RPMI7951 (cell line): Measurements from ENCODE around the gene FGF5. TPM values are rescaled to one million over a fixed set of nuclear protein-coding genes. Genes with fewer than 3 reads are reported as not detected.
"Not testable (repeated sequence)": the region's sequence is repeated elsewhere in the genome, so short reads cannot be mapped to it uniquely, and the experiment has no call there.

Source experiments
- DNase-seq: peaks from one replicate; pipeline ENCODE4 v3.0.0-alpha.2; 2012; ENCODE audit warnings: low read depth
- total RNA-seq: library from RNA; depleted of rRNA; stranded (reverse); fragments of >200 nt; shearing (Covaris generic); gene quantifications from 2 replicates; pipeline ENCODE4 v1.2.3, GENCODE V29; 2014

FGF5 gene
- total RNA-seq, 1 experiment from 2014 or later = 5.4 TPM

DNA sequence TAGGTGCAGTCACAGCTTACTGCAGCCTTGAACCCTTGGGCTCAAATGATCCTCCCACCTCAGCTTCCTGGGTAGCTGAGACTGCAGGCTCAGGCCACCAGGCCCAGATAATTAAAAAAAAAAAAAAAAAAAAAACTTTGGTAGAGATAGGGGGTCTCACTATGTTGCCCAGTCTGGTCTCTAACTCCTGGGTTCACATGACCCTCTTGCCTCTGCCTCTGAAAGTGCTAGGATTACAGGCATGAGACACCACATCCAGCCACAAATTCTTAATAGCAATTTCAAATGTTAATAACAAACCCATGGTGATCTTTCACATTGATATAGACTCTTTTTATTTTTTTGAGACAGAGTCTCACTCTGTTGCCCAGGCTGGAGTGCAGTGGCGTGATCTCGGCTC lies 12.3 kb upstream of the FGF5 start:
- DNase-seq = no peak

DNA sequence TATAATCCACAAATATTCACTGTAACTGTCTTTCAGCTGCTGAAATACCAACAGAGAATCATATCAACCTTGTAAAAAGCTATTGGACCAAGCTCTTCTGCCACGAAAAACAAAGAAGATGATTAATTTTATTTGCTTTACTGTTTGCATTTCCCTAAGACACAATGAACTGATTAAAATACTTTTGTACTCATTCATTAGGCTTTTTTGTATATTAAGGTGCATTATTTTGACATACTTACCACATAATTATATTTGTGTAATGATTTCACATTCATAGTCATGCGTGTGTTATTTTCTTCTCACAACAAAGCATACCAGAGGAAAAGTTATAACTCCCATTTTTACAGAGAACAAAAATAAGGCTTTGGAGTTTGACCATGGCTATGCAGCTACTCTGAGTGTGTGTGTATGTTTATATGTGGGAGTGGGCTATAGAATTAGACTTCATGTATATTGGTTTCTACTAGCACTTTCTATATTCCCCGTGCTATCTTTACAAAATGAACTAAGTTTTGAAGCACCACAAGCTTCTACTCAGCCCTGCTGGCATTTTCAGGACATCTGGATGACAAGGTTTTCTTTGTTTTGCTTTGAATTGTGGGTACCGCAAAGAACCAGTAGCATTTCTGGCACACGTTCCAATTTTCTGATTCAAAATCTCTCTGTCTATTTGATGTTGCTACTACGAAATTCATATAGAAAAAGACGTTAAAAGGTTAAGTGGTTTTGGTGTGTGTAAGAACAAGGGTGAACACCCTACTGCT lies 11.0 kb upstream of the FGF5 start:
- DNase-seq = peak; percentile 50

DNA sequence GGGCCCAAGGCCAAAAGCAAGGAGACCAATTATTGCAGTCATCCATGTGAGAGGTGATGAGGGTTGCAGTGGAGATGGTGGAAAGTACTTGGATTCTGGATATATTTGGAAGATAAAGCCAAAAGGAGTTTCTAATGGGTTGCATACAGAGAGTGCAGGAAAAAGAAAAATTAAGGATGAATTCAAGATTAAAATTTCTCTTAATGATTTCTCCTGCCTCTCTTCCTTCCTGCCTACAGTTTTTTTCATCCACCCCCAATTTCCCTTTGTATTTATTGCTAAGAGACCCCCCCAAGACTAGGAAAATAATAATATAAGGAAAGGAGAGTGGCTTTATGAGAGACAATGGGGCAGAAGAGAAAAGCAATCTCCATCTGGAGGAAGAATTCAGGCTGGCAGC lies 8.6 kb upstream of the FGF5 start:
- no peak for DNase-seq

DNA sequence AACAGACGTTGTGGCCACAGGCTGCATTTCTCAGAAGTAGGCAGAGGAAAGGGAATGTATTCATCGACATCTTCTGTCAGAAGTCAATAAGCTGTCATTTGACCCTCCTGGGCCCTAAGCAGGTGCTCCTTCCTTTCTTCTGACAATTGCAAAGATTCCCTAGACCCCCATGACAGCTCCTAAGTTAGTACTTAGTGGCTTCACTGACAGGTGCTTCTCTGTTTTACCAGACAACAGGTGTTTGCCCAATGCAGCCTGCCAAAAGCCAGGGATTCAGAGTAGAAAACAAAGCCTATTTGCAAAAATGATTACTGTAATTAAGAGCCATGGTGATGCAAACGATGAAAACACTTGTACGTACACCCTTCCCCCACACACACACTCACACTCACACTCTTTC lies 7.5 kb upstream of the FGF5 start:
- no peak for DNase-seq

DNA sequence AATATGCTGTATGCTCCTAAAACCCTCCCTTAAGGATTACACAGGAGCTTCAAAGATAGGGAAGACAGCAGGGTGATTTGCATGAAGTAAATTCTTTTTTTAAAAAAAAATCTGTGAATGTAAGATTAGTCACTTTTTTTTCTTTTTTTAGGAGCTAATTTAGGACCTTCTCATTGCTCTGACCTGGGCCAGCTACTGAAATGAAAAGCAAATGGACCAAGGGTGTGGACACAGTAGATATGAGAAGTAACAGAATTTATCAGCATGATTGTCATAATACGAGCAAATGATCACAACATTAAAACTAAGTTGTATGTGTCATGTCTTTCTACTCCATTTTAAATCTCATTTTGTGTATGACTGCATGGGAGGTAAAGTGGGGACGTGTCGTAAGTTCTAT lies 6.6 kb upstream of the FGF5 start:
- no peak for DNase-seq

DNA sequence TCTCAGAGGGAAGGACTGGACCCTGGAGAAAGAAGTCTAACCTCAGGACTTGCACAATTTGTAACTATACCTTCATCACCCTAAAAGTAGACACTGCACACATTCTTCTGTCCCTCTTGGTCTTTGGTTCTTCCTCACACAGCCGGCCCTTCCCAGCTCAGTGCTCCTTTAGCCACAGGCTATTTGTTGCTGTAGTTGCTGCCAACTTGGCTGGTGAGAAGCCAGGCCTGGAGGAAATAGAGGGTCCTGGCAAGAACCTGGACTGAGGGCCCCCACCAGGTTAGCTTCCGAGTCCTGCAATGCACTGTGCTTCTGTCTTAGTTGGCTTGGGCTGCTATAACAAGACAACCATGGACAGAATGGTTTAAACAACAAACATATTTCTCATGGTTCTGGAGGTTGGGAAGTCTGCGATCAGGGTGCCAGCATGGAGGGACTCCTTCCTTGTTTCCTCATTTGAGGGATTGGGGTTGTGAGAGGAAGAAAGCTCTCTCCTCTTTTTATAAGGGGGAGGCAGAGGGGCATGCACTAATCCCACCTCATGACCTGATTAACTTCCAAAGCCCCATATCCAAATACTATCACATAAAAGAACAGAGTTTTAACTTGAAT lies 4.4 kb upstream of the FGF5 start:
- no peak for DNase-seq

DNA sequence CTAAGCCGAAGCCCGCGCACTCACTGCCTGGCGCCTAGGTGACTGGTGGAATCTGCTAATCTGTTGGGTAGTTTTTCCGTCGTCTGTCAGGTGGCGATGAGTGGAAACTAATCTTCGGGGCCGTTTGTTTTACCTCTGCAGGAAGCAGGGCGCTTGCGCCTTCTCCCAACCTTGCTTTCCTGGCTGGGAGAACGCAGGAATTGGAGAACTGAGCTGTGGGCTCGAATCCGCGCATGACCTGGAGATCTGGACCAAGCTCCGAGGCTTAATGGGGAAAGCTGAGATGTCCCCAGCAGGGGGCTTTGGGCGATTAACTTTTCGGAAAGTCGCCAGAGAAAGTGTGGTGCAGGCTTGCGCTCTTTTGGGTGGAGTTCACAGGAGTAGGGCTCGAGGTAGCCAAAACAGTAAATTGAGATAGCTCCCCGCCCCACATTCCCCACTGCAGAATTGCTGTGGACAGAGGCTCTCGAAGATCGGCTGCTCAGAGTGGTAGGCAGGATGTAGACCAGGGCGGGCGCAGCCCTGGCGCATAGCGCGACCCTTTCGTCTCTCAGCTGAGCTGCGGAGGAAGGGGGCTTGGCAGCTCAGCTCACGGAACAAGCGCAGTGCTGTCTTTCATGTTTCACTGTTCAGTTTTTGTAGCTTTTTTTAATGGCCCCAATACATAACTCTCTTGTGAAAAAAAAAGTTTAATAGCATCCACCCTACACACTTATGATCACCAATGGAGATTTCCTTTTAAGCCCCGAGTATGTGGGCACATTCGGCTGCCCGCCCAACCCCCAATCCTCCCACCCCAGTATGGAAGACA lies 2.7 kb upstream of the FGF5 start:
- no peak for DNase-seq

DNA sequence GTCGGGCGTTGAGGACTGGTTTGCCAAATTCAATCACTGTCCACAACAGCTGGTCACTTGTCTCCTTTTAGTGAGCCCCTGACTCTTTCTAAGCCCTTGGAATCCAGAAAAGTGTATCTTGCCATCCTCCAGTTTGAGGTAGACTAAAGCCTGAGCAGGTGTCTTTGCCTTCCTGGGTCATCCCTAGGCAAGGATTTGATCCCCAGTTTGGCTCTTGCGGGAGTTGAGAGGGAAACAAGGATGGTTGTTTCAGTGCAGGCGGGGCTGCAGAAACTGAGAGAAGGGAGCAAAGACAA lies 2.2 kb upstream of the FGF5 start:
- DNase-seq = no peak

DNA sequence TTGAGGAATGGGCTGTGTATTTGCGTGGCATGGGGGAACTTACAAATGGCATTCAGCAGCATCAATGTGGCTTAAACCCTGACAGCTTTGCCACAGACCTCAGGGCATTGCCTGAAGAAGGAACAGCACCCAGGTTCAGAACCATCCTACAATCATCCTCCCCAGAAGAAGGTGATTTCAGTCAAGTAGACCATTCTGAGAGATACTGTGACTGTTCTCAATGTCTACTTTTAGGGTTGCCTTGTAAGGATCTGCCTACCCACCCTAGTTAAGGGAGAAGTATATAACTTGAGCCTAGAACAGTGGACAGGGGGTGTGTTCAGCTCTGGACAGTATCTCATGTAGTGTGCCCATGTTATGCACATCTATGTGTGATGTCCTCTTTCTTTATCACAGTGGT lies 1.6 kb upstream of the FGF5 start:
- no peak for DNase-seq

DNA sequence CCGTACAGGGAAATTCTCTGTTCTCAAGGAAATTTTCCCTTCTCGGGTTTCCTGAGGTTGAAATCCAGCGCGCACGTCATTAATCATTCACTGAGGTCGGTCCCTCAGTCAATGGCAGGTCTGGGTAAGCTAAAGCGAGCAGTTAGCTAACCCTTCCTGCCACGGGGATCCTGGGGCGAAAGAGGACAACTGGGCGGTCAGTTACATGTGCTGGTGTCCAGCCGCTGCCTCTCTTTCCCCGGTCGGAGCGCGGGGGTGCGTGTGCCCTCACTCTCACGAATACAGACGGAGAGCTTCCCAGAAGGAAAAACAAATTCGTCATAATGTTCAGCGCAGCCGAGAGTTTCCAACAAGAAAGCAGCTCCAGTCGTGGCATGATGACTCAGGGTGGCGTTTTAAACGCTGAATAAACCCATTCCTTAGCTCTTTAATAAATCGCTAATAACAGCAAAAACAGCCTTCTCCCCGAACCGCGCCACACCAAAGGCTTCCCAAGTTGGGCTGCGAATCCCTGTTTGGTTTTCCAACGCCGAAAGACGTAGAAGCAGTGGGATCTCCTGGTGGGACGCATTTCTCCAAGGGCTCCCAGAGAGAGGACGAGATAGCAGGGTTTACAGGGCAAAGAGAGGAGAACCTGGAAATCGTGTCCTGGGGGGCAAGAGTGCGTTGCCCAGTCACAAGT lies 752 bp upstream of the FGF5 start:
- DNase-seq = peak; percentile 69

DNA sequence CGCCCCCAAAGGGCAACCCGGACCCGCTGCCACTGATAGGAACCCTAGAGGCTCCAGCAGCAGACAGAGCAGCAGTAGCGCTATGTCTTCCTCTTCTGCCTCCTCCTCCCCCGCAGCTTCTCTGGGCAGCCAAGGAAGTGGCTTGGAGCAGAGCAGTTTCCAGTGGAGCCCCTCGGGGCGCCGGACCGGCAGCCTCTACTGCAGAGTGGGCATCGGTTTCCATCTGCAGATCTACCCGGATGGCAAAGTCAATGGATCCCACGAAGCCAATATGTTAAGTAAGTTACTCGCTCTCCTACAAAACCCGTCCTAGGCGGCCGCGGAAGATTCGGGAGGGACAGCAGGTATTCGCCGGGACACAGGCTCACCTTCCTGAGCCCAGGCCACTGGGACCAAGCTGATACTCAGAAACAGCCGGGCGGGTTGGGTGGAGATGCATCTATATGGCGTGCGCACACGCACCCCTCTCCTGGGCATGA lies 477 bp downstream of the FGF5 start:
- peak; percentile 72 for DNase-seq

DNA sequence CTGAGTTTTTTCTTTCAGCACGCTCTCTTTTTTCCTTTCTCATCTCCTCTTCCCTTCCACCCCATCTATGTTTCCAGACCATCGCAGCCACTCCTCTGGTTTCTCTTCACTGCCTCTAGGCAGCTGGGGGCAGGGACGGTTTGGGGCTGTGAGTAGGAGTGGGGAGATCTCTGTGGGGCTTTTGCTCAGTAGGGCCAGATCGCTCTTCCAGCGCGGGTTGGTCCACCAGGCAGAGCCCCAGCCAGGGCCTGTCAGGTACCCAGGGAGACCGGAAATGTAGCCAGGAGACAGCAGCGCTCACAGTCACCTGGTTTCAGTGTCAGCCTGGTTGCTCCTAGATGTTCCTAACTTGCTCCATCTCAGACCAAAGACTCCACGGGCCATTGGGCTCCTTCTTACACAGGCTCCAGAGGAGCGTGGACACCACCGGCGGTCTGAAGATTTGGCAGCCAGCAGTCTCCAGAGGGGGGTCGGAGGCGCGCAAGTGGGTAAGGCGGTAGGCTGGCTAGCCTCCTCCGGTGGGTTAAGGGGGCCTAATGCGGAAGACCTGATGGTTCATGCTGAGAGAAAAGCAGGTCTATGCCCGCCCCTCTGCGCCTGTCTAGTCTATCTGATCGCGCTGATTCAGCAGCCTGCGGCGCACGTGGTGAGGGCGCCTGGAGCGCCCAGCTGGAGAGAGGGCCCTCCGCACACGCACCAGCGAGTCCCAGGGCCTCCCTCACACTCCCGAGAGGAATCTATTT lies 1.8 kb downstream of the FGF5 start:
- peak; percentile 63 for DNase-seq

DNA sequence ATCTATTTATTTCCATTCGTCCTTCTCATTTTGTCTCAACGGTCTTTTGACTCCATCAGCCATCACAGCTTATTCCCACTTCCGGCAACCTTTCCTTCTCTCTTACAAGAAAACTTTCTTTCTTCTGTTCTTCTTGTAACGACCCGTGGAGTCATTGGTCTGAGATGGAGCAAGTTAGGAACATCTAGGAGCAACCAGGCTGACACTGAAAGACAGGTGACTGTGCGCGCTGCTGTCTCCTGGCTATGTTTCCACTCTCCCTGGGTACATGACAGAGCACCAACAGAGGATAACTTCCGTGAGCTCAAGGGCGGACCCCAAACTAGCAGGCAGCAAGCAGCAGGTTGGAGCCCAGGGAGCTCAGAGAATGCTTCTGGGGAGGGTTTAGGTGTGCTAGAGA lies 2.5 kb downstream of the FGF5 start:
- no peak for DNase-seq

DNA sequence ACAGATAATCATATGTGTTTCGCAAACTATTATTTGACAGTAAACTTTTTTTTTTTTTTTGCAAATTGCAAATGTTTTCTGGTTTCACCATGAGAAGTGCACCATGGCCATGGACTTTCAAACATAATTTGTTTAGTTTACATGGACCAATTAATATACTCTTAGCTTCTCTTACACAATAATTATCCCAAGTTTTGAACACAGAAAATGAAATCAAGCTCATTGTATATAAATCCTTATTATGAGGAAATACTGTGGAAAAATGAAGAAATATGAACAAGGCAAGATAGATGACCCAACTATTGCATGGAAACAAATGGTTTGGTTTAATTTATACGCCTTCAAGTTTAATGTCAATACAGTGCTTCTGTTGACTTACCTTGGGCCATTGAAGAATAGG lies 3.9 kb downstream of the FGF5 start:
- no peak for DNase-seq

DNA sequence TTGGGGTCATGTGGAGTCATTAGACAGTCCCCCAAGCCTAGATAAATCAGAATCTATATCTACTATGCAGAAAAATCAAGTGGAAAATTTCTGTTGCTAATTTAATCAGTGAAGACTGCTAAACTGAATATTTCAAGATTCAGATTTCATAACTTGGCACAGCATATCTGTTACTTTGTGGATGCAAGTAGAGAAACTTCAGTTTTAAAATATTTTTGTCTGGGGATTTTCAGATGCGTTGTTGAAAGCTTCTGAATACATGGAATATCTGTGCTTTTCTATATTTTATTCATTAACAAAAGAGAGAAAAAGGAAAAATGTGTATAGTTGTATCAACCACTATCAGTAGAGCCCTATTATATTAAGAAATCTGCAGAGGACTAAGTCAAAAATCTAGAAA lies 4.4 kb downstream of the FGF5 start:
- no peak for DNase-seq

DNA sequence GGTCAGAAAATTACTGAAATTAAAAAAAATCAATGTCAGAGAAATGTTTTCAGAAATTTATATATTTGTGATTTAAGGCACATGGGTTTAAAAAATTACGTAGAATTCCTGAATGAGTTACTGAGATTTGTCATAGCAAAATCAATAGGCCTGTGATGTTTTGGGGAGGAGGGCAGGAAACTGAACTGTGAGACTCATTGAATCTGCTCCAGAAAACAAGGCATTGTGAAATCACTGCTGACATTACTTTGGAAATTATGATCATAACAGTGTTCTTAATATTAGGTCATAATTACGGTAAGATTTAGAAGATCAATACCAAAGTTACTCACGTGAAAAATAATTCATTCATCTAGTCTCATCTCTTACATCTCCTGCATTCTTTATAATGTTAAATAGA lies 5.3 kb downstream of the FGF5 start:
- DNase-seq = no peak

DNA sequence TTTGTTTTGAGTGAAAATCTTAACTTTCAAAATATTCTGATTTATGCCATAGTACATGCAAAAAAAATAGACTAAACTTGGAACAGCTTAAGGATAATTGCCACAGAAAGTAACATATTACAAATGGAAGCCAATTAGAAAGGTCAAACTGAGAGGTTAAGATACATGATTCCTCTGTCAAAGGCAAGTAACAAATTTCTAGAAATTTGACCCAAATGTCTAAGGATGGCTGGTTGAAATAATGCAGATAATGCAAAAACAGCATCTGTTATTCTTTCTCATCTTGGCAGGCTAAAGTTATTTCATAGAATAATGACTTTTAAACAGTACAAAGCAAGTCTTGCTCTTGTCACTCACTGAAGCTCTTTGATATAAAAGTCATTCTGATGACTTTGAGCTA lies 10.5 kb downstream of the FGF5 start:
- DNase-seq = no peak

DNA sequence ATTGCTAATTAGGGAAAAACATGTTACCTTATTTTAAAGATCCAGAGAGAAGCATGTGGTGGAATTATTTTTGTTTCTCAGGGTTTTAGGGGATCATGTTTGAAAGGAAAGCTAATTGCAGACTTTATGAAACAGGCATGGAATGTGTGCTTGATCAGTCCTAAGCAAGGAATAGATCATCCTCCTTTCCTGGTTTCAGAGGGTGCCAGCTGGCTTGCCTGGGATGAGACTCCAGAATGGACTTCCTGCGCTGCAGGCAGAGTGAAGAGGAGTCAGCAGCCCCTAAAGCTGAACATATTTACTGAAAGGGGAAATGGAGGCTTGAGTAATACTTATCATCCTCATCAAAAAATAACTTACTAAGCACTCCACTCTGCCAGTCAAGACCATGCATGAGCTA lies 13.3 kb downstream of the FGF5 start:
- DNase-seq = peak; percentile 42

DNA sequence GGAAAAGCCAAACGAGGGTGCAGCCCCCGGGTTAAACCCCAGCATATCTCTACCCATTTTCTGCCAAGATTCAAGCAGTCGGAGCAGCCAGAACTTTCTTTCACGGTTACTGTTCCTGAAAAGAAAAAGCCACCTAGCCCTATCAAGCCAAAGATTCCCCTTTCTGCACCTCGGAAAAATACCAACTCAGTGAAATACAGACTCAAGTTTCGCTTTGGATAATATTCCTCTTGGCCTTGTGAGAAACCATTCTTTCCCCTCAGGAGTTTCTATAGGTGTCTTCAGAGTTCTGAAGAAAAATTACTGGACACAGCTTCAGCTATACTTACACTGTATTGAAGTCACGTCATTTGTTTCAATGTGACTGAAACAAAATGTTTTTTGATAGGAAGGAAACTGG lies 20.0 kb downstream of the FGF5 start:
- DNase-seq = no peak

DNA sequence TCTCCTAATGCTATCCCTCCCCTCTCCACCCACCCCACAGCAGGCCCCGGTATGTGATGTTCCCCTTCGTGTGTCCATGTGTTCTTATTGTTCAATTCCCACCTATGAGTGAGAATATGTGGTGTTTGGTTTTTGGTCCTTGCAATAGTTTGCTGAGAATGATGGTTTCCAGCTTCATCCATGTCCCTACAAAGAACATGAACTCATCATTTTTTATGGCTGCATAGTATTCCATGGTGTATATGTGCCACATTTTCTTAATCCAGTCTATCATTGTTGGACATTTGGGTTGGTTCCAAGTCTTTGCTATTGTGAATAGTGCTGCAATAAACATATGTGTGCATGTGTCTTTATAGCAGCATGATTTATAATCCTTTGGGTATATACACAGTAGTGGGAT lies 24.2 kb downstream of the FGF5 start:
- not testable (repeated sequence) for DNase-seq

DNA sequence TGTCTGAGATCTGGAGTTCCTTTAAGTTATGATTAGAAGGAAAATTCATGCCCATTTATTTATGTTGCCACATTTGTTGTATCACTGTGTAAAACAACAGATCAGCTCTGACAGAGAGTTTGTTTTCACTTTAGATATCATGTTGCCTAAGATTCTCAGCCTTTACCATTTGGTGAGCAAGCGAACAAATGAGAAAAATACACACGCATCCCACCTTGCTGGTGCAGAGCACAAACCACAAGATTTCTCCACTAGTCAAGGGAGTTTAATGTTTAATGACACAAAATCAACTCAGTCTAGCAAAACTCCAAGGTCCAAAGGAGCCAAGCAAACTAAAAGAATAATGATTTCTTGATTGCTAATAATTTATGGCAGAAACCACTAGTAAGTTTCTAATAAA lies 27.7 kb downstream of the FGF5 start:
- DNase-seq = no peak

DNA sequence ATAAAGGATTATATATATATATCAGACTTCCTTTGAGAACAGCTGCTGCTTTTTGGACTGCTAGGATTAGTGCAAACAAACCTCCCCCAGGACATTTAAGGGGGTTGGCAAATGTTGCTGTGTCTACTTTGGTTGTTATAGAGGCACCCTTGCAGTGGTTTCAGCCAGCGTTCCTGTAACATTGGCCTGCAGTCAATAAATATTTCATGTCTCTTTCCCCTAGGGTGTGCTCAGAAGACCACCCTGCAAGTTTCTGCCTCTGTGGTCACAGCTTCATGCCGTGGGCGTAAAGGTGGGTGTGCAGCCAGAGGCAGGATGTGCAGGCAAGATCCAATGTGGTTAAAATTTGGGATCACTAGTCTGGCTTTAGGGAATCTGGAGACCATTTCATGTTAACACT lies 28.9 kb downstream of the FGF5 start:
- DNase-seq = no peak
